ENCODE results near the gene COPS9.
A peak's percentile ranks its signal among the peaks of the same experiment; 100 is the strongest.

Gene COPS9

GRCh38 chr2:240136013-240136670 is at the start of gene COPS9:
Gene COPS9 (minus strand): TSS chr2:240136305. CDS start chr2:240136284, 21 bp downstream.
- DNase-seq = peak in 55 of 56 donors; percentile 24 to 90 (median 73)

GRCh38 chr2:240184656-240185055 is 48.6 kb upstream of the COPS9 start:
- no peak for DNase-seq

- no peak for DNase-seq
These were observed 47.9 kb upstream of the COPS9 start for GRCh38 chr2:240183875-240184590.

DNA sequence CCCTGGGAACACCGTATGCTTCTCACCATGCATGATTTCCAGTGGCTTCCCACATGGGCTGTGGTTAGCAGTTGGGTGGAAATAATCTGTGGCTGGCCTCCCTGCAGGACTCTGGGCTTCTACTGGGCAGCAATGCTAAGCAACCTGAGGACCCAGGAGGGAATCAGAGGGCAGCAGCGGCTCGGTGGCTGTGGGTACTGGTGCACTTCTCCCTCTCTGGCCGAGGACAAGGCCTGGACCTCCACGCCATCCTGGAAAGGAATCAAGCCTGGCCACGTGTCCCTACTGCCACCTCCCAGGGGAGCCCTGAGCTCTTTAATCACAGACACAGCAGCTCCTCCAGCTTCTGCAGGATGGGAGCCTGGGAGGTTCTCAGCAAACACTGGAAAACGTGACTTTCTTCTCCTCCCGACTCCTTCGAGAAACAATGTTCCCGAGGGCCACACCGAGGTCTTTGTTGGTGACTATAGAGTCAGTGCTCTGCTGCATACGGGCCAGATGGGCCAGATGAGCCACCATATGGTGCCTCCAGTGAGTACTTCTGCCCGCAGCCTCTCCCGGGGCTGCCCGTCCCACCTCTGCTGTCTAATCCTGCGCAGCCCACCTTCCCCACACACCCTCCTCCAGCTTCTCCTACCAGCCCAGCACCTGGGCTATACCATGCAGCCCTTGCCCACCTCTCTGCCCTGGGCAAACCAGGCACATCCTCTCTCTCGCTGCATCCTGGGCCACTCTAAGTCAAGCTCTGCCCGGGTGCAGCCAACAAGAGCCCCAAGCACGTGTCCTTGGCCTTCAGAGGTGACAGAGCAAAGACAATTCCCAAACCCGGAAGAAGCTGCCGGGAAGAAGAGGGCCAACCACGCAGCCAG is 47.1 kb upstream of the COPS9 start:
- no peak for DNase-seq

DNA sequence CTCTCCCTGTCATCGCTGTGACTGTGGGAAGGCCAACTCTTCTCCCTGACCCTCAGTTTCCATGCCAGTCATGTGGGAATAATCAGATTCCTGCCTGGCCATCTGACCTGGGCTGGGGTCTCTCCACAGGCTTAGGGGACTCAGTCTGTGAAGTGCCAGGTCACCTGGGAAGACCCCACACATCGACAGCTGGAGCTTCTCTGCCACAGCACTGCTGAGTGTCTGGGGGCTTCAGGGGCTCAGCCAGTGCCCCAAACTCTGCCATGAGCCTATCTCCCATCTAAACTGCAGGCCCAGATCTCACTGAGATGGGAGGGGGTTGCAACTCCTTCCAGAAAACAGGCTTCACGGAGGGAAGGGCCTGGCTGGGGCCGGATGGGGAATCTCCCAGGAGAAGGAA is 46.4 kb upstream of the COPS9 start:
- no peak for DNase-seq

DNA sequence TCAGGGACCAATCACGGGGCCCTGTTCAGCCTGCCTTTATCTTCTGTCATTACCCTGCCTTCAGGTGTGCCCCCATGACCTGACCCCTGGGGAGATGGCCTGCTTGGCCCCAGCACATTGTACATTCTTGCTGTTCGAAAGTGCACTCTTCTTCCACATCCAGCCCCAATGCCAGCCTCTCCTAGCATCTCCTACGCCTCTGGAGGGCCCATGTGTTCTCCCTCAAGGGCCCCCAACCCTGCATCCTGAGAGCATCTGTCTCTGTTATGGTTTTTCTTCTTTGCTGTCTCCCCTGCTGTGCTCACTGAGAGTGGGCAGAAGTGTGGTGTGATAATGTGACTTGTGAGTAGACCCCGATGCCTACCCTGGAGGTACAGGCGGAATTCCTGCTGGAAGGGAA is 45.9 kb upstream of the COPS9 start:
- no peak for DNase-seq

GRCh38 chr2:240179941-240180666 is 44.0 kb upstream of the COPS9 start:
- no peak for DNase-seq

- DNase-seq = no peak
These were observed 43.2 kb upstream of the COPS9 start for GRCh38 chr2:240179186-240179815.

DNA sequence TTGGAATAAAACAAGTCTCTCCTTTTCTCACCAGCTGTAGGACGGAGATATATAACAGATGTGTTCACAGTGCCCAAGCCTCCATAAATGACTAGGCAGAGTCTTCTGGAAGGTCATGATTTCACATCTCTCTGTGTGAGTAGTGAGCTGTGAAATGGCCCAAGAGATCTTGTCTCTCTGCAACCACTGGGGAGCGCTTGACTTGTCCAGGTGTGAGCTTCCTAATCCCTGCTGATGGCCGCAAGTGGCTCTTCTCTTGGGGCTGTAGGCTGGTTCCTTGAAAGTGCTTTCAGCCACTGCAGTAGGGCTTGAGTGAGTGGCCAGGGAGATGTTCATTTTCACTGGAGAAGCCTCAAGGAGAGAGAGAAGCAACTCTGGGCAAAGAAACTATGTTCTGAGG is 42.5 kb upstream of the COPS9 start:
- DNase-seq = no peak

DNA sequence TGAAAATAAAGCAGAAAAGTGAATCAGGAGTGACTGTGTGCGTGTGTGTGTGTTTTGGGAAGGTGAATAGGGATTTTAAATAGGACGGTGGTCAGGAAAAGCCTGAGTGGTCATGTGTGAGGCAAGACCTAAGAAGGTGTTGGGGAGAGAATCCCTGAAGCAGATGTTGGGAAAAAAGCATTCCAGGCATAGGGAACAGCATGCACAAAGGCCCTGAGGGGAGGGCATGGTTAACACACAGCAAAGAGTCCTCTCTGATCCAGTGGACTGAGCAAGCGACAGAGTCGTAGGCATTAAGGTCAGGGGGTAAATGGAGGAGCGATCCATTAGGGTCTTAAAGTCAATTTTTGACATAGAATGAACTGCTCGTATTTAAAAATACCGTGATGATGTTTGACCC is 38.4 kb upstream of the COPS9 start:
- DNase-seq = no peak

GRCh38 chr2:240172071-240172895 is 36.2 kb upstream of the COPS9 start:
- no peak for DNase-seq

DNA sequence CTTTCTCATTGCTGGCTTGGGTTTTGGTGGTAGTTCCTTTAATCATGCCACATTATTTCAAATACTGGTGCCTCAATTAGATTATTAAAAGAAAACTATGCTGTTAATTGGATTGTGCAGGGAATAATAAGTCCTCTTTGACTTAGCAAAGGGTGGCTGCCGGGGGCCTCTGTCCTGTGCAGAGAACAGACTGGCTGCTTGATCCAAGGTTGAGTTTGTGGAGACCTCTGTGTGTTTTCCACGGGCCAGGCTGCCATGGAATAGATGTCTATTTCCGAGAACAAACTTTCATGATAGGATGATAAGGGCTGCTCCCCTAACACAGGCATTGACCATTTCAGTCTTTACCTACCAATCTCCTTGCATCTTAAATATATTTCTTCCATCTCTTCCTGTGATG is 34.8 kb upstream of the COPS9 start:
- DNase-seq = no peak

- no peak for DNase-seq
These were observed 34.2 kb upstream of the COPS9 start for GRCh38 chr2:240170354-240170735.

DNA sequence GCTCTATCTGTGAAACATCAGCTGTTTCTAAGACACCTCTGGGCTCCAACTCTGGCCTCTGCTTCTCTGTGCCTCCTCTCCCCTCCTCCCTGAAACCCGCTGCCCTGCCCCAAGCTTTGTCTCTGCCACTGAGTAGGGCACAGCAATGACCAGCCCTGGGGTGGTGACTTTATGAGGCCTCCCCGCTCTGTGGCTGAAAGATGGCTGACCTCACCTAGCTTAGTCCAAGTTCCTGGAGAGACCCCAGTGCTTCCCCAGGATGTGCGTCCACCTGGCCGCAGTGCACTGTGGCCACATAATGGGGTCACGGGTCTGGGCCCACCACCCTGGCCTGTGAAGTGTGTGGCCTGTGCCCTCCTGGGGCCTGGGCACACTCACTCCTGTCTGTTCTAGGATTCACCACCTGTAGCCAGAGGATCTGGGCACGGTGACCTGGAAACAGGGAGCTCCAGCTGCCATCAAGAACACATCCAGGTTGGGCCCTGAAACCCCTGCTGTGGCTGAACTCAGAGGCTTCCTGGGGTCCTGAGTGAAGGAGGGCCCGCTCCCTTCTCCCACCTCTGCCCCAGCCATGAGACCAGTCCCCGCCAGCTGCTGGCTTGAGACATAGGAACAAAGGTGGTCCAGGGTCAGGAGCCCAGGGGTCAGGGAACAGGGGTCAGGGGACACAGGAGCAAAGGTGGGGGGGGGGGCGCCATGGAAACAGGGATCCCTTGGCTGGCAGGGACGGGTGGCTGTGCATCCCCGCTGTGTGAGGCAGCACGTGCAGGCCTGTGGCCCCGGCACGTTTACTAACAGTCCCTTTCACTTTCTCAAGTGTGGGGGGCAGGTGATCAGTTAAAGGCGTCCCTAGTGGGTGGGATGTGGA is 33.6 kb upstream of the COPS9 start:
- no peak for DNase-seq

DNA sequence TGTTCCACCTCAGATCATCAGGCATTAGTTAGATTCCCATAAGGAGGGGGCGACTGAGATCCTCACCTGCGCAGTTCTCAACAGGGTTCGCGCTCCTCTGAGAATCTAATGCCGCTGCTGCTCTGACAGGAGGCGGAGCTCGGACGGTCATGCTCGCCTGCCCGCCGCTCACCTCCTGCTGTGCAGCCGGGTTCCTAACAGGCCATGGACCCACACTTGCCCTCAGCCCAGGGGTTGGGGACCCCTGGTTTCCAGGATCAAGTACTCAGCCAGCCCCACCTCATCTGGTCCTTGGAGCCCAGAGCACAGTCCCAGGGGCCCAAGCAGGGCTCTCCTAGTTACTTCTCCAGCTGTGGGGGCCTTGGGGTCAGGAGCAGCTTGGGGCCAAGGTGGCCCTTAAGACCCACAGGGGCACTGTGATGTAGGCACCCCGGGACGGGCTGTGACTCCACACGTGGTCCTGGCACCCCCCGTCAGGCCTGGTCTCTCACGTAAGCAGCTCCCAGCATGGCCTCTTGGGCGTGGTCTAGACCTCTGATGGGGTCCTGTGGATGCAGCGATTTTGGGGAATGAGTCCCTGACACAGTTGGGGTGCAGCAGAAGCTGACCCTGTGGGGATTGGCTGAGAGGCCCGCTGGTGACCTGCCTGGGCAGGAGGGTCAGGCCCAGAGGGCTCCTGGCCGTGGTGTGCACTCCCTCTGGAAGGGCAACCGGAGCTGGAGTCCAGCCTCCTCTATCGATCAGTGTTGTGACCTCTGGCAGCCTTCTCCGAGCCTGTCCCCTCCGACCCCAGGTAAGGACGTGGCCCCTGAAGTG is 32.6 kb upstream of the COPS9 start:
- DNase-seq = no peak

- no peak for DNase-seq
These were observed 31.9 kb upstream of the COPS9 start for GRCh38 chr2:240168041-240168440.

DNA sequence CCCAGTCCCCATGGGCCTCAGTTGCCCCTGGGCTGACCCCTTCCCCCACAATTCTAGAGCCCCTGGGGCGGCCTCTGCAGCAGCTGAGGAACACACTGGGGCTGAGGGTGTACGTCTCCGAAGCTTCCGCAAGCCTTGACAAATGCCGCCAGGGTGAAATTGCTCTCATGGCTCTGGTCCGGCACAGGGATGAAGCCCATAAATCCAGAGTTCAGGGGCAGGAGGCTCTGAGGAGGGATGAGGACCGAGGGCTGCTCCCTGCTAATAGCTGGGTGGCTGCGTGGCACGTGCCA is 31.4 kb upstream of the COPS9 start:
- no peak for DNase-seq
